ENCODE measurements around the gene CLCA2.
A peak's percentile ranks its signal among the peaks of the same experiment; 100 is the strongest.
"Not testable (repeated sequence)": the region's sequence is repeated elsewhere in the genome, so short reads cannot be mapped to it uniquely, and the experiment has no call there.

The CLCA2 gene

DNA sequence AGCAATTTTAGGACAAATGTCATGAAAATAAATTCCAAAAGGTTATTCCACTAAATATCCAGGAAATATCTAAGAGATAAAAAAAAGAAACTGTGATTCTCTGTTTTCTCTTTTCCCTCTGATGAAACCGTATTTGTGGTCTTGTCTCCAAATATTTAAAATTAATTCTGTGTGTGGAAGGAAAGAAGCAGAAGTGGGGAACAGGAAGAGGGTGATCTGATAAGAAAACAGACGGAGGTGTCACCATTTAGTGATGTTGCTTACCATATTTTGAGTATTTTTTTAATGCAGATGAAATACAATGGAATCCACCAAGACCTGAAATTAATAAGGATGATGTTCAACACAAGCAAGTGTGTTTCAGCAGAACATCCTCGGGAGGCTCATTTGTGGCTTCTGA, 74.3 kb downstream of the CLCA2 start:
- no peak overlapping the region for H3K27ac ChIP-seq (replicated peaks)
- no peak for DNase-seq (ENCODE audit: low read depth in 1 of 2, low spot score in 1 of 2)
- no peak for TF ChIP-seq REST (IDR thresholded peaks at IDR 0.05; ENCODE audit: insufficient replicate concordance, low read depth)
- TF ChIP-seq CTCF (IDR thresholded peaks at IDR 0.05; ENCODE audit: insufficient read depth, low read length) = no peak
- no peak for TF ChIP-seq GABPA (IDR thresholded peaks at IDR 0.05; ENCODE audit: low read depth)
- peak; percentile 44; the same call in 1 of the 2 replicates for TF ChIP-seq SPI1 (IDR thresholded peaks at IDR 0.05; ENCODE audit: borderline replicate concordance, low read depth)
- TF ChIP-seq POLR2AphosphoS5 (IDR thresholded peaks at IDR 0.05; ENCODE audit: low read depth) = no peak
- H3K4me3 ChIP-seq (replicated peaks; ENCODE audit: insufficient read depth, low read length) = no peak overlapping the region
- peaks cover 2% of the 10 kb centered on the region for H3K27me3 ChIP-seq (ENCODE audit: insufficient read depth, poor library complexity, severe bottlenecking)

- no peak overlapping the region for H3K27ac ChIP-seq (replicated peaks)
- peak in 1 of 2 experiments; percentile 25 for DNase-seq (ENCODE audit: low read depth in 1 of 2, low spot score in 1 of 2)
- peaks cover 1% of the 10 kb centered on the region for H3K27me3 ChIP-seq (ENCODE audit: insufficient read depth, poor library complexity, severe bottlenecking)
- H3K4me3 ChIP-seq (replicated peaks; ENCODE audit: insufficient read depth, low read length) = no peak overlapping the region
- TF ChIP-seq SPI1 (IDR thresholded peaks at IDR 0.05; ENCODE audit: borderline replicate concordance, low read depth) (no peak), CTCF (IDR thresholded peaks at IDR 0.05; ENCODE audit: insufficient read depth, low read length) (peak; percentile 85)
Measured at GRCh38 chr1:86499987-86500593, 76.1 kb downstream of the CLCA2 start.

DNA sequence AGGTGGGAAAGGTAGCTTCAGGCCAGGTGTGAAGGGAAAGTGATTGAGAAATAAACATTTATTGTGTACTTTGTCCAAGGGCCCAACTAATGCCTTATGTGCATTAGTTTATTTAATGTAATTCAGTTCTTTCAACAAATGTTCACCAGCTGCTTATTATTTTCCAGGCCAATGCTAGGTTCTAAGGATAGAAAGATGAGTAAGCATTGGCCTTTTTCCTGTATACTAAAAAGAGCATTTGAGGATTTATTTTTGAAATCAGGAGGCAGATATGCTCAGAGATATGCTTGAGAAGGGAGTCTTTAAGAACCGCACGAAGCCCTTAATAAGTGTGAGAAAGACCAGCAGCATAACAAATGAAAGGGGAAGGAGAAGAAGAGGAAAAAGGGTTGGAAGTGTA, 76.7 kb downstream of the CLCA2 start:
- TF ChIP-seq REST (IDR thresholded peaks at IDR 0.05; ENCODE audit: insufficient replicate concordance, low read depth) (no peak), SPI1 (IDR thresholded peaks at IDR 0.05; ENCODE audit: borderline replicate concordance, low read depth) (no peak), POLR2AphosphoS5 (IDR thresholded peaks at IDR 0.05; ENCODE audit: low read depth) (no peak), GABPA (IDR thresholded peaks at IDR 0.05; ENCODE audit: low read depth) (no peak), CTCF (IDR thresholded peaks at IDR 0.05; ENCODE audit: insufficient read depth, low read length) (no peak)
- Histone ChIP-seq H3K27ac (replicated peaks) (no peak overlapping the region), H3K4me3 (replicated peaks; ENCODE audit: insufficient read depth, low read length) (no peak overlapping the region), H3K27me3 (ENCODE audit: insufficient read depth, poor library complexity, severe bottlenecking) (no peaks in the 10 kb centered on the region)
- no peak for DNase-seq (ENCODE audit: low read depth in 1 of 2, low spot score in 1 of 2)

DNA sequence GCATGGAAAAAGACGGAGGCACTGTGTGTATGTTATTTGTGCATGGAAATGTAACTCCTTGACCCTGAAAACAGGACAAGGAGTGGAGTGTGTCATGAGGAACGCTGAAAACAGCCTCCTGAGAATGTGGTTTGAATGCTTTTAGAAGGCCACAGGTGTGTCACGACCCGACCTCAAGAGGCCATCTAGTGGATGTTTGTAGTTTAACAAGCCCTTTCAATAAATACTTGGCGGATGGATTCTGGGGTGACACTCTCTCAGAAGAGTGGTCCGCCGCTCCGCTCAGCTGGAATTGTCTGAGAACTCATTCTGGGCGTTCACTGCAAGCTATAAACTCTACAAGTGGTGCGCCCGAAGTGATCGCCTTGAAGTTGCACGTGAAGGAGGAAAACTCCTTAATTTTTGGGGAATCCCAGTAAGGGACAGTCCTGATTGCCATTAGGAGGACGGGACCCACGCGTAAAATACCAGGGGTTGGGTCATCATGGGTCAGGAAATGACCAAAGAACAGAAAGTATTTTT, 78.2 kb downstream of the CLCA2 start:
- peak in 1 of 2 experiments; percentile 13 for DNase-seq (ENCODE audit: low read depth in 1 of 2, low spot score in 1 of 2)
- not testable (repeated sequence) for H3K27ac ChIP-seq (replicated peaks); H3K27me3 ChIP-seq (ENCODE audit: insufficient read depth, poor library complexity, severe bottlenecking); H3K4me3 ChIP-seq (replicated peaks; ENCODE audit: insufficient read depth, low read length)

All from HL-60 (cell line).